IPS-20b (cell line): ENCODE results near the gene SLC25A26.
A peak's percentile ranks its signal among the peaks of the same experiment; 100 is the strongest.

ENCODE experiments used
- H3K27ac ChIP-seq: one replicate; pipeline ENCODE4 v1.5.1; 2013; ENCODE audit warnings: low read length
- H3K27me3 ChIP-seq: 2 replicates; pipeline ENCODE4 v1.6.1; 2013; ENCODE audit warnings: mild to moderate bottlenecking, low read length, inconsistent platforms; ENCODE audit not compliant: insufficient read depth
- H3K36me3 ChIP-seq: 2 replicates; pipeline ENCODE4 v1.6.1; 2013; ENCODE audit warnings: low read depth, mild to moderate bottlenecking, inconsistent platforms, low read length, moderate library complexity; ENCODE audit not compliant: insufficient read depth
- H3K4me1 ChIP-seq: 2 replicates; pipeline ENCODE4 v1.6.1; 2013; ENCODE audit warnings: mild to moderate bottlenecking, control low read depth, inconsistent platforms, low read length, moderate library complexity; ENCODE audit not compliant: insufficient read depth
- H3K4me3 ChIP-seq: 2 replicates; pipeline ENCODE4 v1.5.1; 2013; ENCODE audit warnings: mild to moderate bottlenecking, low read length, inconsistent platforms
- H3K9ac ChIP-seq: 2 replicates; pipeline ENCODE4 v1.6.1; 2013; ENCODE audit warnings: low read depth, mild to moderate bottlenecking, inconsistent platforms, low read length, moderate library complexity
- H3K9me3 ChIP-seq: 2 replicates; pipeline ENCODE4 v1.6.1; 2013; ENCODE audit warnings: mild to moderate bottlenecking, low read depth, low read length, inconsistent platforms; ENCODE audit not compliant: insufficient read depth

SLC25A26 gene

GRCh38 chr3:66406831-66407610 lies 186.2 kb downstream of the SLC25A26 start:
- H3K9ac ChIP-seq = no peak overlapping the region

GRCh38 chr3:66407611-66408218 lies 186.9 kb downstream of the SLC25A26 start:
- Histone ChIP-seq H3K9ac (peak overlapping the region; percentile 26; the same call in 1 of the 2 replicates), H3K27me3 (no peaks in the 10 kb centered on the region), H3K27ac (no peak overlapping the region), H3K4me3 (no peak overlapping the region), H3K36me3 (peaks cover 98% of the 10 kb centered on the region), H3K4me1 (peaks cover 9% of the 10 kb centered on the region; the same call in 1 of the 2 replicates), H3K9me3 (no peaks in the 10 kb centered on the region)

More at GRCh38 chr3:66406831-66407610, 186.2 kb downstream of the SLC25A26 start:
- no peaks in the 10 kb centered on the region for H3K9me3 ChIP-seq
- H3K4me1 ChIP-seq = peaks cover 9% of the 10 kb centered on the region; the same call in 1 of the 2 replicates
- no peak overlapping the region for H3K4me3 ChIP-seq
- H3K36me3 ChIP-seq = peaks cover 98% of the 10 kb centered on the region
- H3K27me3 ChIP-seq = no peaks in the 10 kb centered on the region
- no peak overlapping the region for H3K27ac ChIP-seq

GRCh38 chr3:66409771-66410754 lies 189.3 kb downstream of the SLC25A26 start:
- Histone ChIP-seq H3K9ac (peak overlapping the region; percentile 6; the same call in 1 of the 2 replicates), H3K9me3 (no peaks in the 10 kb centered on the region), H3K27me3 (no peaks in the 10 kb centered on the region), H3K27ac (no peak overlapping the region), H3K36me3 (peaks cover 95% of the 10 kb centered on the region), H3K4me3 (no peak overlapping the region), H3K4me1 (peaks cover 9% of the 10 kb centered on the region; the same call in 1 of the 2 replicates)

GRCh38 chr3:66410976-66411375 lies 190.2 kb downstream of the SLC25A26 start:
- H3K27me3 ChIP-seq = no peaks in the 10 kb centered on the region
- peaks cover 9% of the 10 kb centered on the region; the same call in 1 of the 2 replicates for H3K4me1 ChIP-seq
- H3K9ac ChIP-seq = no peak overlapping the region
- H3K9me3 ChIP-seq = no peaks in the 10 kb centered on the region
- H3K4me3 ChIP-seq = no peak overlapping the region
- peaks cover 95% of the 10 kb centered on the region for H3K36me3 ChIP-seq
- no peak overlapping the region for H3K27ac ChIP-seq

GRCh38 chr3:66411474-66411873 lies 190.7 kb downstream of the SLC25A26 start:
- peaks cover 95% of the 10 kb centered on the region for H3K36me3 ChIP-seq

GRCh38 chr3:66411961-66412887 lies 191.4 kb downstream of the SLC25A26 start:
- no peak overlapping the region for H3K27ac ChIP-seq
- H3K4me3 ChIP-seq = no peak overlapping the region
- H3K9me3 ChIP-seq = no peaks in the 10 kb centered on the region
- peaks cover 95% of the 10 kb centered on the region for H3K36me3 ChIP-seq
- no peak overlapping the region for H3K9ac ChIP-seq
- H3K27me3 ChIP-seq = no peaks in the 10 kb centered on the region
- peaks cover 9% of the 10 kb centered on the region; the same call in 1 of the 2 replicates for H3K4me1 ChIP-seq

More at GRCh38 chr3:66411474-66411873, 190.7 kb downstream of the SLC25A26 start:
- Histone ChIP-seq H3K27me3 (no peaks in the 10 kb centered on the region), H3K9me3 (no peaks in the 10 kb centered on the region), H3K9ac (no peak overlapping the region), H3K4me1 (peaks cover 9% of the 10 kb centered on the region; the same call in 1 of the 2 replicates), H3K27ac (no peak overlapping the region), H3K4me3 (no peak overlapping the region)

GRCh38 chr3:66413151-66413751 lies 192.4 kb downstream of the SLC25A26 start:
- no peak overlapping the region for H3K4me3 ChIP-seq
- peaks cover 88% of the 10 kb centered on the region for H3K36me3 ChIP-seq
- H3K4me1 ChIP-seq = peaks cover 5% of the 10 kb centered on the region; the same call in 1 of the 2 replicates
- H3K27me3 ChIP-seq = no peaks in the 10 kb centered on the region
- H3K27ac ChIP-seq = no peak overlapping the region
- no peak overlapping the region for H3K9ac ChIP-seq
- H3K9me3 ChIP-seq = no peaks in the 10 kb centered on the region

- Histone ChIP-seq H3K36me3 (peaks cover 82% of the 10 kb centered on the region), H3K9me3 (no peaks in the 10 kb centered on the region), H3K9ac (no peak overlapping the region; the same call in 1 of the 2 replicates), H3K27ac (no peak overlapping the region), H3K4me3 (no peak overlapping the region), H3K4me1 (peaks cover 3% of the 10 kb centered on the region; the same call in 1 of the 2 replicates), H3K27me3 (no peaks in the 10 kb centered on the region)
Observed at GRCh38 chr3:66414846-66415245, 194.0 kb downstream of the SLC25A26 start.

GRCh38 chr3:66415867-66416428 lies 195.1 kb downstream of the SLC25A26 start:
- no peak overlapping the region for H3K27ac ChIP-seq

More at GRCh38 chr3:66415867-66416428, 195.1 kb downstream of the SLC25A26 start:
- H3K4me1 ChIP-seq = peaks cover 3% of the 10 kb centered on the region; the same call in 1 of the 2 replicates
- no peak overlapping the region for H3K4me3 ChIP-seq
- peaks cover 81% of the 10 kb centered on the region for H3K36me3 ChIP-seq
- no peak overlapping the region for H3K9ac ChIP-seq
- peaks cover 5% of the 10 kb centered on the region; the same call in 1 of the 2 replicates for H3K9me3 ChIP-seq
- H3K27me3 ChIP-seq = no peaks in the 10 kb centered on the region
